Neuron (in vitro differentiated cells): ENCODE data around the gene CSAG3.
"Not testable (repeated sequence)": the region's sequence is repeated elsewhere in the genome, so short reads cannot be mapped to it uniquely, and the experiment has no call there.

Experiments used
- H2AFZ ChIP-seq: one replicate; pipeline ENCODE4 v1.6.1; 2013; ENCODE audit warnings: low read depth, mild to moderate bottlenecking, inconsistent platforms, low read length, moderate library complexity
- H3K27me3 ChIP-seq: one replicate; pipeline ENCODE4 v1.6.1; 2013; ENCODE audit warnings: low read length; ENCODE audit not compliant: insufficient read depth
- H3K36me3 ChIP-seq: one replicate; pipeline ENCODE4 v1.6.1; 2013; ENCODE audit warnings: low read length; ENCODE audit not compliant: insufficient read depth
- H3K4me1 ChIP-seq: one replicate; pipeline ENCODE4 v1.6.1; 2013; ENCODE audit warnings: low read length; ENCODE audit not compliant: insufficient read depth
- H3K4me3 ChIP-seq: 2 replicates; pipeline ENCODE4 v1.5.1; 2013; ENCODE audit warnings: mild to moderate bottlenecking, low read length, moderate library complexity
- H3K9me3 ChIP-seq: one replicate; pipeline ENCODE4 v1.6.1; 2013; ENCODE audit warnings: low read length

CSAG3 gene

DNA sequence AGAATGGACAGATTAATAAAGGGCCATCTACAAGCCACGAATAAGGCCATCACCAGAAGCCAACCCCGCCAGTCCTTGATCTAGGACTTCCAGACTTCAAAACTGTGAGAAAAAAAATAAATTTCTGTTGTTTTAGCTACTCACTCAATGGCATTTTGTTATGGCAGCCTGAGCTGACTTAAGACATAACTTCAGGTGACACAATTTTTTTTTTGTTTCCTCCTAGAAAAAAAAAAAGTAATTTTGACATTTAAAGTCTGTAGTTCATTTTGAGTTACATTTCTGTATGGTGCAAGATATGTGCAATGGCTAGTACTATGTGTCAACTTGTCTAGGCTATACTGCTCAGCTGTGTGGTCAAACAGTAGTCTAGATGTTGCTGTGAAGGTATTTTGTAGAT, at the start of gene CSAG3:
Gene CSAG3 (plus strand): TSS at position 301 of the 400 bp plus-strand sequence.
- H3K9me3 ChIP-seq, H3K4me3 ChIP-seq, H3K36me3 ChIP-seq, H3K27me3 ChIP-seq, H3K4me1 ChIP-seq, H2AFZ ChIP-seq: not testable (repeated sequence)

DNA sequence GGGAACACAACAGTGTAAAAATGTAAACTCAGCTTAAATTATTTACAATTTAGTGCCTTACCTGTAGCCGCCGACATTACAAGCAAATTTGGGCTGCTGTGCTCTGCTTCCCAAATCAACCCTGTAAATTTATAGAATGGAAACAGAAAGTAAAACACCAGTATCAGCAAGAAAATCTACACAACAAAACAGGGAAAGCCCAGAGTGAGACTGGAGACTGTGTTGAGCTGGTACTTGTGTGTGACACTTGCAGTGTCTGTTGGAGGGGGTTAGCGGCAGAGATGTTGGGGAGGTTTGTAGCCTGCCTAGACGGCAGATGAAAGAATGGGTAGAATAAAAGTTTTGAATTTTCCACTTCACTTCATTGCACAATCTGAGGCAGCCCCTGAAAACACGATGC, 45.8 kb upstream of the CSAG3 start:
- H3K36me3 ChIP-seq, H3K4me3 ChIP-seq, H3K9me3 ChIP-seq, H3K27me3 ChIP-seq, H2AFZ ChIP-seq, H3K4me1 ChIP-seq: not testable (repeated sequence)

- not testable (repeated sequence) for H3K9me3 ChIP-seq, H2AFZ ChIP-seq, H3K4me3 ChIP-seq, H3K27me3 ChIP-seq, H3K4me1 ChIP-seq, H3K36me3 ChIP-seq
Observed at GRCh38 chrX:152713815-152714787, 44.9 kb upstream of the CSAG3 start, which contains the start of gene MAGEA2B. TSS of gene MAGEA2B (plus strand) at chrX:152714628. CDS start at chrX:152717107, 2,479 bp downstream.

DNA sequence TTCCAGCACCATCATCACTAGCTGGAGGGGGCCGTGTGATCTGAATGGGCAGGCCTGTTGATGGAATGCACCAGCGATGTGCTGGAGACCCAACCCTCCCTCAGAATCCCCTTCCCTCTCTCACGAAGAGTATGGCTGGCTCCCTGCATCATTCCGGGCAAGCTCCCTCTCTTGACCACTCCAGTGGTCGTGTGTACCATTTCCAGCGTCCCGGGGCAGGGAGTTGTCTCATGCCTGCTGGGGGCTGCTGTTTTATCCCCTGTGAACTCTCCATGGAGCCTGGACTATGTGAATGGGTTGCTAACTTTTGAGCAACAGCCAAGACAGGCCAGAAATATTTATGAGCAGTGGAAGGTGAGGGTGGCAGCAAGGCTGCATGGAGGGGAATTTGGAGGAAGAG, 33.6 kb upstream of the CSAG3 start:
- Histone ChIP-seq H3K27me3 (peaks cover 4% of the 10 kb centered on the region), H3K9me3 (no peaks in the 10 kb centered on the region), H3K36me3 (no peaks in the 10 kb centered on the region), H3K4me1 (no peaks in the 10 kb centered on the region), H2AFZ (no peak overlapping the region), H3K4me3 (no peak overlapping the region)

- no peak within 1 kb of the TSS for H3K4me3 ChIP-seq
- H2AFZ ChIP-seq, result no peak within 1 kb of the TSS
- no peaks in the 10 kb centered on the region for H3K9me3 ChIP-seq
Observed at GRCh38 chrX:152733261-152733975, 25.6 kb upstream of the CSAG3 start, which contains the start of the genes CSAG1 and MAGEA12. TSS of gene CSAG1 (minus strand) at chrX:152733721. CDS start at chrX:152732460, 1,261 bp downstream. TSS of gene MAGEA12 (plus strand) at chrX:152733757. CDS start at chrX:152736162, 2,405 bp downstream.

DNA sequence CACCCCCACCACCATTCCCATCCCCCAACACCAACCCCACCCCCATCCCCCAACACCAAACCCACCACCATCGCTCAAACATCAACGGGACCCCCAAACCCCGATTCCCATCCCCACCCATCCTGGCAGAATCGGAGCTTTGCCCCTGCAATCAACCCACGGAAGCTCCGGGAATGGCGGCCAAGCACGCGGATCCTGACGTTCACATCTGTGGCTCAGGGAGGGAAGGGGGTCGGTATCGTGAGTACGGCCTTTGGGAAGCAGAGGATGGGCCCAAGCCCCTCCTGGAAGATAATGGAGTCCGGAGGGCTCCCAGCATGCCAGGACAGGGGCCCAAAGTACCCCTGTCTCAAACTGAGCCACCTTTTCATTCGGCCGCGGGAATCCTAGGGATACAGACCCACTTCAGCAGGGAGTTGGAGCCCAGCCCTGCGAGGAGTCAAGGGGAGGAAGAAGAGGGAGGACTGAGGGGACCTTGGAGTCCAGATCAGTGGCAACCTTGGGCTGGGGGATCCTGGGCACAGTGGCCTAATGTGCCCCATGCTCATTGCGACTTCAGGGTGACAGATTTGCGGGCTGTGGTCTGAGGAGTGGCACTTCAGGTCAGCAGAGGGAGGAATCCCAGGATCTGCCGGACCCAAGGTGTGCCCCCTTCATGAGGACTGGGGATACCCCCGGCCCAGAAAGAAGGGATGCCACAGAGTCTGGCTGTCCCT, 24.7 kb upstream of the CSAG3 start:
- H2AFZ ChIP-seq, H3K36me3 ChIP-seq, H3K9me3 ChIP-seq, H3K4me1 ChIP-seq, H3K4me3 ChIP-seq: not testable (repeated sequence)
- H3K27me3 ChIP-seq, result peaks cover 16% of the 10 kb centered on the region

More at GRCh38 chrX:152733261-152733975, 25.6 kb upstream of the CSAG3 start, which contains the start of the genes CSAG1 and MAGEA12:
- H3K4me1 ChIP-seq, result no peaks in the 10 kb centered on the region
- no peaks in the 10 kb centered on the region for H3K36me3 ChIP-seq
- H3K27me3 ChIP-seq, result peaks cover 14% of the 10 kb centered on the region

DNA sequence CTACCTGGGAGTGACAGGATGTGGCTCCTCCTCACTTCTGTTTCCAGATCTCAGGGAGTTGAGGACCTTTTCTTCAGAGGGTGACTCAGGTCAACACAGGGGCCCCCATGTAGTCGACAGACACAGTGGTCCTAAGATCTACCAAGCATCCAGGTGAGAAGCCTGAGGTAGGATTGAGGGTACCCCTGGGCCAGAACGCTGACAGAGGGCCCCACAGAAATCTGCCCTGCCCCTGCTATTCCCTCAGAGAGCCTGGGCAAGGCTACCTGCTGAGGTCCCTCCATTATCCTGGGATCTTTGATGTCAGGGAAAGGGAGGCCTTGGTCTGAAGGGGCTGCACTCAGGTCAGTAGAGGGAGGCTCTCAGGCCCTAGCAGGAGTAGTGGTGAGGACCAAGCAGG, 23.9 kb upstream of the CSAG3 start:
- no peaks in the 10 kb centered on the region for H3K36me3 ChIP-seq
- no peaks in the 10 kb centered on the region for H3K9me3 ChIP-seq
- no peak overlapping the region for H3K4me3 ChIP-seq
- peaks cover 16% of the 10 kb centered on the region for H3K27me3 ChIP-seq
- H3K4me1 ChIP-seq, result no peaks in the 10 kb centered on the region
- H2AFZ ChIP-seq, result no peak overlapping the region

GRCh38 chrX:152735860-152736511, 23.0 kb upstream of the CSAG3 start:
- Histone ChIP-seq H3K36me3 (no peaks in the 10 kb centered on the region), H3K9me3 (no peaks in the 10 kb centered on the region), H3K27me3 (peaks cover 16% of the 10 kb centered on the region), H3K4me3 (no peak overlapping the region), H3K4me1 (no peaks in the 10 kb centered on the region), H2AFZ (no peak overlapping the region)

GRCh38 chrX:152736528-152736927, 22.5 kb upstream of the CSAG3 start:
- H3K9me3 ChIP-seq, H3K4me3 ChIP-seq, H2AFZ ChIP-seq, H3K4me1 ChIP-seq, H3K36me3 ChIP-seq: not testable (repeated sequence)
- H3K27me3 ChIP-seq, result peaks cover 16% of the 10 kb centered on the region

DNA sequence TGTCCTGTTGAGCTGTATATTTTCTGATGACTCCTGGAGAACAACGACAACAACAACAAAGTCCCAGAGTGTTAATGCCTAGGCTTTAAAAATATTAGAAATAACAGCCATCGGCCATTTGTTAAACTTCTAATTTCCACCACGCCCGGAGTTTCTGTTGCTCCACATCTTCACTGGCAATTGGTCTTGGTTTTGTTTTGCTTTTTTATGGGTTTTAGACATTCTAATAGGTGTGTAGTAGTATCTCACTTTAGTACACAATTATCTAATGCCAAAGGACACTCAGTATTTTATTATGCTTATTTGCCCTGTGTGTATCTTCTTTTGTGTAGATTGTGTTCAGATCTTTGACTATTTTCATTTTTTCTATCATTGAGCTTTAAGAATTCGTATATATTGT, 20.5 kb upstream of the CSAG3 start:
- H3K36me3 ChIP-seq, result no peaks in the 10 kb centered on the region
- peaks cover 16% of the 10 kb centered on the region for H3K27me3 ChIP-seq
- no peak overlapping the region for H3K4me3 ChIP-seq
- no peaks in the 10 kb centered on the region for H3K4me1 ChIP-seq
- no peaks in the 10 kb centered on the region for H3K9me3 ChIP-seq
- no peak overlapping the region for H2AFZ ChIP-seq

DNA sequence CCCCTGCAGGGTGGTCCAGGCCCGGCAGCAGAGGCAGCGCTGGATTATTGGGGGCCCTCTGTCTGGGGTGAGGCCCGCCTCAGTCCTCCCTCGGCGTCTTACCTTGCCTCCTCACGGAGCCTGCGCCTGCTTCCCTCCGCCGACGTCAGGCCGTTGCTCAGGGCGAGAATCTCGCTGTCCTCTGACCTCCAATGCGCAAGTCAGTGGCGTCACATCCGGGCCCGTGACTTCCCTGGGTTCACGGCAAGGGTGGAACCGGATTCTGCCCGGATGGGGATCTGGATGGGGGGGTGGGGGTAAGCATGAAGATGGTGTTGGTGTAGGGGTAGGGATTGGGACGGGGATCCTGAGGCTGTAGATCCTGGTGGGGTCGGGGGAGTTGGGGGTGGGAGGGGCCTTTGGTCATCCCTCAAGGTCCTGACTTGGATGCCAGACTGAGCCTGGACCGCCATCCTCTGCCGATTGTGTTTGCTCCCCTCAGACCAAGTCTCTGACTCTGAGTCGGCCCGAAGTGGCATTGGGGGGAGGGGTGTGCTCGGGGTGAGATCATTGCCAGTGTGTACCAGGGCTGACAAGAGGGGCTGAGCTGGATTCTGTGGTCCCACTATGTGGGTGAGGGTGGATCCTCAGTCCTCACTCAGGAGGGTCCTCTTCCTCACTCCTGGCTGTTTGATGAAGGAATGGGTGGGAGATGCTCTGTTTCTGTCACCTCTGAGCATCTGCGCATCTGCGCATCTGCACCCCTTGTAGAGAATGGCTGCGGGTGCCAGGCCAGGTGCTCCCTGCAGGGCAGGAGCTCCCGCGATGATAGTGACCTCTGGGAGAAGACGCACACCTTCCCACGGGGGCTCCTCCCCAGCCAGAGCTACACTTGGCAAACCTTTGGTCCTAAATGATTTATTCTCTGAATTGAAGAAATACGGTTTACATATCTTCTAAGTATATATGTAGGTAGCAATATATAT, 5.0 kb upstream of the CSAG3 start, which contains the start of gene MAGEA2:
Gene MAGEA2 (minus strand): TSS at position 157 of the 965 bp plus-strand sequence. CDS start 2,479 bp downstream, outside the sequence.
- H3K4me1 ChIP-seq, H2AFZ ChIP-seq, H3K27me3 ChIP-seq, H3K4me3 ChIP-seq, H3K36me3 ChIP-seq, H3K9me3 ChIP-seq: not testable (repeated sequence)
